Naive thymus-derived CD4-positive, alpha-beta T cell (primary cell): ENCODE data around the gene PTPRO. TPM values are rescaled to one million over a fixed set of nuclear protein-coding genes. Genes with fewer than 3 reads are reported as not detected.

Source experiments
- ATAC-seq: fragments of 150-1000 bp; cut with Tn5 transposase; 2 replicates; pipeline ENCODE4 v1.10.0; 2021; ENCODE audit warnings: mild to moderate bottlenecking, moderate library complexity
- CTCF ChIA-PET: fragments of 350-600 bp; sonication (Branson Sonifier 250); formaldehyde crosslinking; loops from one replicate; lab custom pipeline; 2021; ENCODE audit warnings: antibody characterized with exemption; lab: Charles Lee
- POLR2A ChIA-PET: fragments of 350-600 bp; sonication (Branson Sonifier 250); formaldehyde crosslinking; loops from one replicate; lab custom pipeline; 2021; ENCODE audit warnings: antibody characterized with exemption, inconsistent platforms; lab: Charles Lee
- DNase-seq, 9 donors: peaks; one replicate each; pipeline versions ENCODE4 v3.0.0 to v3.0.0-alpha.2; 2020 to 2022; ENCODE audit warnings: mixed read lengths in 1 of 9
- H3K27ac ChIP-seq: one replicate; pipeline ENCODE4 v1.7.0; 2013; ENCODE audit warnings: mild to moderate bottlenecking, low read depth, low read length, moderate library complexity
- H3K27me3 ChIP-seq, 2 donors: one replicate each; pipeline ENCODE4 v1.7.0; 2013; ENCODE audit warnings: low read length in 2 of 2, mild to moderate bottlenecking in 2 of 2, moderate library complexity in 2 of 2; ENCODE audit not compliant: control insufficient read depth in 2 of 2, insufficient read depth in 2 of 2
- H3K36me3 ChIP-seq, 3 experiments: 1 replicate in 2 of 3; 2 replicates in 1 of 3; pipeline ENCODE4 v1.7.0; 2013; ENCODE audit warnings: low read length in 3 of 3, mild to moderate bottlenecking in 3 of 3, moderate library complexity in 1 of 3; ENCODE audit not compliant: insufficient read depth in 3 of 3, control insufficient read depth in 2 of 3
- H3K4me1 ChIP-seq, 2 donors: one replicate each; pipeline ENCODE4 v1.7.0; 2013; ENCODE audit warnings: low read length in 2 of 2, mild to moderate bottlenecking in 2 of 2, moderate library complexity in 1 of 2; ENCODE audit not compliant: control insufficient read depth in 2 of 2, insufficient read depth in 2 of 2
- H3K4me3 ChIP-seq: 2 replicates; pipeline ENCODE4 v1.7.0; 2013; ENCODE audit warnings: mild to moderate bottlenecking, low read length
- H3K9me3 ChIP-seq, 3 experiments: 1 replicate in 2 of 3; 2 replicates in 1 of 3; pipeline ENCODE4 v1.7.0; 2013; ENCODE audit warnings: low read length in 3 of 3; ENCODE audit not compliant: control insufficient read depth in 2 of 3
- H3K27ac Mint-ChIP-seq, 9 donors: one replicate each; pipeline ENCODE4 v1.8.0; 2020 to 2022; ENCODE audit warnings: mixed read lengths in 9 of 9, mild to moderate bottlenecking in 8 of 9, moderate library complexity in 5 of 9, inconsistent platforms in 2 of 9
- H3K27me3 Mint-ChIP-seq, 5 donors: one replicate each; pipeline ENCODE4 v1.8.0; 2021 to 2022; ENCODE audit warnings: mixed read lengths in 5 of 5, mild to moderate bottlenecking in 1 of 5
- H3K36me3 Mint-ChIP-seq, 5 donors: one replicate each; pipeline ENCODE4 v1.8.0; 2020 to 2022; ENCODE audit warnings: mixed read lengths in 5 of 5, mild to moderate bottlenecking in 3 of 5, inconsistent platforms in 1 of 5
- H3K4me1 Mint-ChIP-seq, 7 donors: one replicate each; pipeline ENCODE4 v1.8.0; 2020 to 2022; ENCODE audit warnings: mixed read lengths in 7 of 7, mild to moderate bottlenecking in 3 of 7, inconsistent platforms in 1 of 7
- H3K4me3 Mint-ChIP-seq, 10 donors: one replicate each; pipeline ENCODE4 v1.8.0; 2020 to 2022; ENCODE audit warnings: mild to moderate bottlenecking in 10 of 10, mixed read lengths in 10 of 10, moderate library complexity in 6 of 10, inconsistent platforms in 2 of 10
- H3K9me3 Mint-ChIP-seq, 11 donors: one replicate each; pipeline ENCODE4 v1.8.0; 2020 to 2022; ENCODE audit warnings: mixed read lengths in 11 of 11, mild to moderate bottlenecking in 4 of 11, inconsistent platforms in 1 of 11, moderate library complexity in 1 of 11
- intact Hi-C, 2 donors: fragments of 100-400 bp; cut with micrococcal nuclease; formaldehyde crosslinking; loops; one replicate each; pipeline ENCODE4 v1.15.1; 2023
- polyA plus RNA-seq, 2 donors: library from polyadenylated mRNA; unstranded; fragments of 300-500 nt; fragmentation: Illumina TruSeq; gene quantifications; one replicate each; pipeline ENCODE4 v1.2.3, GENCODE V29; 2021
- total RNA-seq, 6 experiments: library from RNA in 5 of 6; stranded (reverse) in 5 of 6; gene quantifications; 1 replicate in 5 of 6; 2 replicates in 1 of 6; pipeline ENCODE4 v1.2.3 and lab custom pipeline; 2021 to 2026

PTPRO gene
- total and polyA plus RNA-seq, 7 experiments from 2014 or later = 1.8 to 14.2 (median 6.7) TPM

- Histone ChIP-seq H3K4me1 (peaks cover 0 to 54% of the 10 kb centered on the region in 2 donors), H3K4me3 (no peak overlapping the region), H3K9me3 (no peaks in the 10 kb centered on the region), H3K27me3 (no peaks in the 10 kb centered on the region), H3K36me3 (no peaks in the 10 kb centered on the region), H3K27ac (peak overlapping the region; percentile 74)
- POLR2A ChIA-PET = interaction anchor here (0.8 to 27.4 kb wide), 3 partner anchors 11 to 35 kb away, joined by 3 to 730 read pairs (median 99); no protein-coding TSS in a partner anchor
- ATAC-seq (no peak), DNase-seq (no peak)
- H3K27ac Mint-ChIP-seq = peak overlapping the region; percentile 91 to 100 (median 98)
- H3K27me3 Mint-ChIP-seq = no peaks in the 10 kb centered on the region
- CTCF ChIA-PET = interaction anchor here (1.0 to 9.6 kb wide), 3 partner anchors 11 to 16 kb away, joined by 5 to 101 read pairs (median 87); no protein-coding TSS in a partner anchor
- H3K9me3 Mint-ChIP-seq = peaks cover 1 to 11% (median 4%) of the 10 kb centered on the region in 11 donors
- peaks cover 10 to 37% (median 23%) of the 10 kb centered on the region in 5 donors for H3K36me3 Mint-ChIP-seq
- peak overlapping the region in 8 of 10 donors; percentile 18 to 77 (median 62) for H3K4me3 Mint-ChIP-seq
- peaks cover 26 to 98% (median 89%) of the 10 kb centered on the region in 7 donors for H3K4me1 Mint-ChIP-seq
- intact Hi-C loops = loop anchor here in 1 of 2 donors (10.0 kb wide), 2 partner anchors 910 to 1150 kb away; no protein-coding TSS in a partner anchor
Measured at GRCh38 chr12:15544589-15544988, 222.3 kb downstream of the PTPRO start.

GRCh38 chr12:15545334-15545733, 223.0 kb downstream of the PTPRO start:
- peak overlapping the region; percentile 74 for H3K27ac ChIP-seq
- H3K4me3 ChIP-seq = no peak overlapping the region
- H3K4me3 Mint-ChIP-seq = peak overlapping the region; percentile 36 to 79 (median 66)
- H3K27me3 Mint-ChIP-seq = no peaks in the 10 kb centered on the region
- no peaks in the 10 kb centered on the region for H3K9me3 ChIP-seq
- H3K27ac Mint-ChIP-seq = peak overlapping the region; percentile 95 to 100 (median 98)
- H3K9me3 Mint-ChIP-seq = peaks cover 1 to 19% (median 7%) of the 10 kb centered on the region in 11 donors
- peaks cover 0 to 54% of the 10 kb centered on the region in 2 donors for H3K4me1 ChIP-seq
- no peaks in the 10 kb centered on the region for H3K36me3 ChIP-seq
- peaks cover 30 to 99% (median 90%) of the 10 kb centered on the region in 7 donors for H3K4me1 Mint-ChIP-seq
- H3K36me3 Mint-ChIP-seq = peaks cover 9 to 42% (median 23%) of the 10 kb centered on the region in 5 donors
- ATAC-seq (no peak), DNase-seq (no peak)
- no peaks in the 10 kb centered on the region for H3K27me3 ChIP-seq
- CTCF ChIA-PET = interaction anchor here (1.3 to 9.6 kb wide), 5 partner anchors 12 to 39 kb away, joined by 5 to 101 read pairs (median 8); no protein-coding TSS in a partner anchor
- intact Hi-C loops = loop anchor here in 1 of 2 donors (5.0 to 10.0 kb wide), 4 partner anchors 773 to 1178 kb away; partner anchors contain the start of gene ATF7IP
- POLR2A ChIA-PET = interaction anchor here (0.8 to 27.4 kb wide), 6 partner anchors 8 to 37 kb away, joined by 3 to 730 read pairs (median 8); no protein-coding TSS in a partner anchor

- ATAC-seq = peak; percentile 93
- H3K27me3 Mint-ChIP-seq = no peaks in the 10 kb centered on the region
- ChIA-PET POLR2A (interaction anchor here (0.7 to 27.4 kb wide), 11 partner anchors 9 to 775 kb away, joined by 3 to 730 read pairs (median 6); partner anchors contain the start of genes C12orf60 and WBP11), CTCF (interaction anchor here (1.2 to 9.6 kb wide), 7 partner anchors 12 to 38 kb away, joined by 5 to 101 read pairs (median 8); no protein-coding TSS in a partner anchor)
- peaks cover 7 to 50% (median 27%) of the 10 kb centered on the region in 5 donors for H3K36me3 Mint-ChIP-seq
- intact Hi-C loops = loop anchor here (1.0 to 10.0 kb wide), 11 partner anchors 12 to 1179 kb away; partner anchors contain the start of genes ATF7IP (in 1 of the 2) and STRAP (in 1 of the 2)
- H3K4me3 Mint-ChIP-seq = peak overlapping the region; percentile 36 to 85 (median 76)
- peaks cover 0 to 50% of the 10 kb centered on the region in 2 donors for H3K4me1 ChIP-seq
- peaks cover 30 to 98% (median 86%) of the 10 kb centered on the region in 7 donors for H3K4me1 Mint-ChIP-seq
- H3K9me3 ChIP-seq = no peaks in the 10 kb centered on the region
- peak overlapping the region; percentile 95 to 100 (median 98) for H3K27ac Mint-ChIP-seq
- peak overlapping the region; percentile 74 for H3K27ac ChIP-seq
- no peak overlapping the region for H3K4me3 ChIP-seq
- no peaks in the 10 kb centered on the region for H3K36me3 ChIP-seq
- H3K9me3 Mint-ChIP-seq = peaks cover 1 to 25% (median 8%) of the 10 kb centered on the region in 11 donors
- peaks cover 0 to under 1% of the 10 kb centered on the region in 2 donors for H3K27me3 ChIP-seq
- DNase-seq = peak in 7 of 9 donors; percentile 73 to 89 (median 85)
Measured at GRCh38 chr12:15546102-15546701, 223.9 kb downstream of the PTPRO start.

GRCh38 chr12:15547063-15547462, 224.8 kb downstream of the PTPRO start:
- Histone ChIP-seq H3K4me3 (peak overlapping the region; percentile 10), H3K4me1 (peaks cover 0 to 48% of the 10 kb centered on the region in 2 donors), H3K36me3 (no peaks in the 10 kb centered on the region), H3K27ac (peak overlapping the region; percentile 74), H3K9me3 (no peaks in the 10 kb centered on the region), H3K27me3 (peaks cover 0 to 3% of the 10 kb centered on the region in 2 donors)
- ChIA-PET CTCF (interaction anchor here (1.2 to 9.6 kb wide), 6 partner anchors 13 to 33 kb away, joined by 5 to 101 read pairs (median 10); no protein-coding TSS in a partner anchor), POLR2A (interaction anchor here (1.1 to 27.4 kb wide), 9 partner anchors 10 to 1182 kb away, joined by 3 to 730 read pairs (median 10); partner anchors contain the start of gene ATF7IP)
- H3K4me3 Mint-ChIP-seq = peak overlapping the region in 9 of 10 donors; percentile 18 to 85 (median 76)
- H3K36me3 Mint-ChIP-seq = peaks cover 7 to 51% (median 27%) of the 10 kb centered on the region in 5 donors
- no peak for DNase-seq
- peaks cover 1 to 25% (median 8%) of the 10 kb centered on the region in 11 donors for H3K9me3 Mint-ChIP-seq
- peaks cover 29 to 95% (median 81%) of the 10 kb centered on the region in 7 donors for H3K4me1 Mint-ChIP-seq
- ATAC-seq = no peak
- H3K27me3 Mint-ChIP-seq = no peaks in the 10 kb centered on the region
- intact Hi-C loops = loop anchor here in 1 of 2 donors (2.0 to 10.0 kb wide), 6 partner anchors 24 to 1180 kb away; partner anchors contain the start of gene ATF7IP
- H3K27ac Mint-ChIP-seq = peak overlapping the region; percentile 61 to 100 (median 98)

- Mint-ChIP-seq H3K27ac (peak overlapping the region; percentile 61 to 100 (median 98)), H3K4me3 (peak overlapping the region in 9 of 10 donors; percentile 18 to 85 (median 76)), H3K4me1 (peaks cover 28 to 97% (median 82%) of the 10 kb centered on the region in 7 donors), H3K9me3 (peaks cover 1 to 25% (median 8%) of the 10 kb centered on the region in 11 donors), H3K27me3 (no peaks in the 10 kb centered on the region), H3K36me3 (peaks cover 7 to 54% (median 32%) of the 10 kb centered on the region in 5 donors)
- H3K4me3 ChIP-seq = no peak overlapping the region
- no peaks in the 10 kb centered on the region for H3K36me3 ChIP-seq
- no peak for ATAC-seq
- no peak for DNase-seq
- ChIA-PET POLR2A (interaction anchor here (1.1 to 27.4 kb wide), 8 partner anchors 14 to 1182 kb away, joined by 3 to 730 read pairs (median 8); partner anchors contain the start of gene ATF7IP), CTCF (interaction anchor here (1.7 to 9.6 kb wide), 4 partner anchors 13 to 35 kb away, joined by 3 to 101 read pairs (median 50); no protein-coding TSS in a partner anchor)
- no peaks in the 10 kb centered on the region for H3K9me3 ChIP-seq
- H3K27me3 ChIP-seq = peaks cover 0 to 3% of the 10 kb centered on the region in 2 donors
- H3K27ac ChIP-seq = peak overlapping the region; percentile 74
- H3K4me1 ChIP-seq = peaks cover 0 to 48% of the 10 kb centered on the region in 2 donors
- intact Hi-C loops = loop anchor here in 1 of 2 donors (2.0 to 10.0 kb wide), 6 partner anchors 23 to 1180 kb away; partner anchors contain the start of gene ATF7IP
Measured at GRCh38 chr12:15547691-15548090, 225.4 kb downstream of the PTPRO start.
